ENCODE data around the gene UCK1.

Gene UCK1

GRCh38 chr9:131502781-131503625 is 28.1 kb downstream of the UCK1 start, which contains the start of gene POMT1:
TSS of gene POMT1 (plus strand) at chr9:131502918. CDS start at chr9:131504219, 1,301 bp downstream.
- H3K4me3 ChIP-seq (ENCODE audit: low read length), result peak within 1 kb of the TSS; percentile 65
- no peak for TF ChIP-seq ZNF274 (IDR thresholded peaks at IDR 0.05; ENCODE audit: low read depth, low read length)

- no peak overlapping the region for H3K4me3 ChIP-seq (ENCODE audit: low read length)
- TF ChIP-seq ZNF274 (IDR thresholded peaks at IDR 0.05; ENCODE audit: low read depth, low read length), result no peak
Observed at GRCh38 chr9:131500939-131501541, 30.0 kb downstream of the UCK1 start.

- TF ChIP-seq ZNF274 (IDR thresholded peaks at IDR 0.05; ENCODE audit: low read depth, low read length), result no peak
- H3K4me3 ChIP-seq (ENCODE audit: low read length), result no peak overlapping the region
Observed at GRCh38 chr9:131500377-131500776, 30.7 kb downstream of the UCK1 start.

GRCh38 chr9:131499254-131499767 is 31.8 kb downstream of the UCK1 start:
- no peak overlapping the region for H3K4me3 ChIP-seq (ENCODE audit: low read length)
- no peak for TF ChIP-seq ZNF274 (IDR thresholded peaks at IDR 0.05; ENCODE audit: low read depth, low read length)

- TF ChIP-seq ZNF274 (IDR thresholded peaks at IDR 0.05; ENCODE audit: low read depth, low read length), result no peak
- no peak overlapping the region for H3K4me3 ChIP-seq (ENCODE audit: low read length)
Observed at GRCh38 chr9:131496844-131497405, 34.1 kb downstream of the UCK1 start.

GRCh38 chr9:131495785-131496184 is 35.3 kb downstream of the UCK1 start:
- TF ChIP-seq ZNF274 (IDR thresholded peaks at IDR 0.05; ENCODE audit: low read depth, low read length), result no peak
- H3K4me3 ChIP-seq (ENCODE audit: low read length), result no peak overlapping the region

GRCh38 chr9:131494296-131494870 is 36.7 kb downstream of the UCK1 start:
- no peak for TF ChIP-seq ZNF274 (IDR thresholded peaks at IDR 0.05; ENCODE audit: low read depth, low read length)
- no peak overlapping the region for H3K4me3 ChIP-seq (ENCODE audit: low read length)

- no peak overlapping the region for H3K4me3 ChIP-seq (ENCODE audit: low read length)
- TF ChIP-seq ZNF274 (IDR thresholded peaks at IDR 0.05; ENCODE audit: low read depth, low read length), result no peak
Observed at GRCh38 chr9:131492070-131492469, 39.0 kb downstream of the UCK1 start.

- no peak for TF ChIP-seq ZNF274 (IDR thresholded peaks at IDR 0.05; ENCODE audit: low read depth, low read length)
Observed at GRCh38 chr9:131491001-131491710, 39.9 kb downstream of the UCK1 start.

GRCh38 chr9:131490514-131490913 is 40.5 kb downstream of the UCK1 start:
- no peak for TF ChIP-seq ZNF274 (IDR thresholded peaks at IDR 0.05; ENCODE audit: low read depth, low read length)
- H3K4me3 ChIP-seq (ENCODE audit: low read length), result no peak overlapping the region

More at GRCh38 chr9:131491001-131491710, 39.9 kb downstream of the UCK1 start:
- H3K4me3 ChIP-seq (ENCODE audit: low read length), result no peak overlapping the region

- no peak overlapping the region for H3K4me3 ChIP-seq (ENCODE audit: low read length)
- no peak for TF ChIP-seq ZNF274 (IDR thresholded peaks at IDR 0.05; ENCODE audit: low read depth, low read length)
Observed at GRCh38 chr9:131487621-131488031, 43.4 kb downstream of the UCK1 start.

- no peak for TF ChIP-seq ZNF274 (IDR thresholded peaks at IDR 0.05; ENCODE audit: low read depth, low read length)
- H3K4me3 ChIP-seq (ENCODE audit: low read length), result no peak overlapping the region
Observed at GRCh38 chr9:131487001-131487400, 44.1 kb downstream of the UCK1 start.

GRCh38 chr9:131485728-131486422 is 45.2 kb downstream of the UCK1 start:
- no peak for TF ChIP-seq ZNF274 (IDR thresholded peaks at IDR 0.05; ENCODE audit: low read depth, low read length)
- H3K4me3 ChIP-seq (ENCODE audit: low read length), result no peak overlapping the region
